Measurements from ENCODE around the gene TXN2.
A peak's percentile ranks its signal among the peaks of the same experiment; 100 is the strongest.

- TF ChIP-seq CTCF (conservative IDR thresholded peaks at IDR 0.05; ENCODE audit: low read depth, low read length) (no peak), POLR2A (IDR thresholded peaks at IDR 0.05; ENCODE audit: low read depth, low read length) (no peak), CEBPB (IDR thresholded peaks at IDR 0.05; ENCODE audit: low read depth, low read length) (0 out of 2 replicates have a peak, but pooled peaks have one; percentile 10), MXI1 (IDR thresholded peaks at IDR 0.05; ENCODE audit: borderline replicate concordance, low read depth, low read length) (no peak), BHLHE40 (IDR thresholded peaks at IDR 0.05; ENCODE audit: low read depth, low read length) (peak; percentile 63), RAD21 (IDR thresholded peaks at IDR 0.05; ENCODE audit: low read length) (no peak)
These were observed 36.2 kb downstream of the TXN2 start for GRCh38 chr22:36445158-36445668.

Measured in IMR-90 (cell line).